Thoracic aorta (tissue), 2 donors: Measurements from ENCODE around the gene UBE2D2. TPM values are rescaled to one million over a fixed set of nuclear protein-coding genes. Genes with fewer than 3 reads are reported as not detected.
"Not testable (repeated sequence)": the region's sequence is repeated elsewhere in the genome, so short reads cannot be mapped to it uniquely, and the experiment has no call there.

Experiments used
- ATAC-seq: fragments of 150-250 bp; one replicate; pipeline ENCODE4 v1.8.0; 2017; ENCODE audit warnings: low read depth; ENCODE audit not compliant: insufficient number of reproducible peaks, low FRiP score
- DNase-seq: peaks from one replicate; pipeline ENCODE4 v3.0.0-alpha.2; 2020; ENCODE audit warnings: low spot score
- H3K27ac ChIP-seq, 2 donors: fragments of 200-600 bp; sonication (generic); 1 replicate in 1 of 2; 2 replicates in 1 of 2; pipeline ENCODE4 v1.5.1; 2016; ENCODE audit warnings: mild to moderate bottlenecking in 2 of 2, moderate library complexity in 2 of 2
- H3K27me3 ChIP-seq: fragments of 200-600 bp; sonication (generic); replicated peaks from 2 replicates; pipeline ENCODE4 v1.6.0; 2016; ENCODE audit warnings: mild to moderate bottlenecking; ENCODE audit not compliant: insufficient read depth
- H3K36me3 ChIP-seq: fragments of 200-600 bp; sonication (generic); one replicate; pipeline ENCODE4 v1.5.1; 2016
- H3K4me1 ChIP-seq, 2 donors: fragments of 200-600 bp; sonication (generic); 1 replicate in 1 of 2; 2 replicates in 1 of 2; pipeline versions ENCODE4 v1.5.1 to v1.6.0; 2016; ENCODE audit warnings: low read depth in 2 of 2, mild to moderate bottlenecking in 1 of 2; ENCODE audit not compliant: control insufficient read depth in 1 of 2
- H3K4me3 ChIP-seq: fragments of 200-600 bp; sonication (generic); 2 replicates; pipeline ENCODE4 v1.5.1; 2016; ENCODE audit warnings: mild to moderate bottlenecking
- H3K9me3 ChIP-seq: fragments of 200-600 bp; sonication (generic); 2 replicates; pipeline ENCODE4 v1.5.1; 2016
- CTCF ChIP-seq: fragments of 200-600 bp; sonication (generic); IDR thresholded peaks from one replicate; pipeline ENCODE4 v1.5.1; 2019; ENCODE audit warnings: antibody characterized with exemption
- total RNA-seq, 2 donors: library from RNA; depleted of rRNA; stranded (reverse); fragments of >200 nt; gene quantifications; one replicate each; pipeline versions ENCODE4 v1.1.0 to v1.2.3, GENCODE V29; 2016

The UBE2D2 gene
- total RNA-seq, 2 donors from 2014 or later, result 51.9 to 66.7 TPM

- not testable (repeated sequence) for DNase-seq, H3K27ac ChIP-seq, H3K36me3 ChIP-seq, H3K9me3 ChIP-seq, ATAC-seq, H3K4me1 ChIP-seq, H3K27me3 ChIP-seq, H3K4me3 ChIP-seq
Measured at GRCh38 chr5:139527896-139528467, 33.2 kb upstream of the UBE2D2 start.

GRCh38 chr5:139528695-139529094 lies 32.4 kb upstream of the UBE2D2 start:
- not testable (repeated sequence) for ATAC-seq, H3K9me3 ChIP-seq, H3K27ac ChIP-seq, H3K36me3 ChIP-seq, H3K4me1 ChIP-seq, DNase-seq, H3K27me3 ChIP-seq, H3K4me3 ChIP-seq

GRCh38 chr5:139530079-139530478 lies 31.1 kb upstream of the UBE2D2 start:
- H3K27me3 ChIP-seq, ATAC-seq, H3K4me3 ChIP-seq, H3K27ac ChIP-seq, DNase-seq, H3K36me3 ChIP-seq, H3K4me1 ChIP-seq, H3K9me3 ChIP-seq: not testable (repeated sequence)

GRCh38 chr5:139531772-139532169 lies 29.4 kb upstream of the UBE2D2 start:
- no peak overlapping the region for H3K4me3 ChIP-seq

GRCh38 chr5:139543423-139543991 lies 17.6 kb upstream of the UBE2D2 start:
- Histone ChIP-seq H3K9me3 (no peaks in the 10 kb centered on the region), H3K4me1 (peaks cover 0 to 9% of the 10 kb centered on the region in 2 donors), H3K27ac (no peak overlapping the region), H3K36me3 (no peaks in the 10 kb centered on the region), H3K27me3 (no peaks in the 10 kb centered on the region), H3K4me3 (peak overlapping the region; percentile 56)
- DNase-seq (no peak), ATAC-seq (no peak)
- no peak for TF ChIP-seq CTCF

More at GRCh38 chr5:139531772-139532169, 29.4 kb upstream of the UBE2D2 start:
- no peak for DNase-seq
- H3K9me3 ChIP-seq, result no peaks in the 10 kb centered on the region
- TF ChIP-seq CTCF, result no peak
- ATAC-seq, result no peak
- H3K36me3 ChIP-seq, result no peaks in the 10 kb centered on the region
- no peak overlapping the region for H3K27ac ChIP-seq
- no peaks in the 10 kb centered on the region for H3K27me3 ChIP-seq
- no peaks in the 10 kb centered on the region for H3K4me1 ChIP-seq

GRCh38 chr5:139546593-139546992 lies 14.5 kb upstream of the UBE2D2 start:
- not testable (repeated sequence) for H3K36me3 ChIP-seq, DNase-seq, ATAC-seq, H3K27ac ChIP-seq, H3K27me3 ChIP-seq, H3K4me1 ChIP-seq, H3K4me3 ChIP-seq, H3K9me3 ChIP-seq

- Histone ChIP-seq H3K9me3 (no peaks in the 10 kb centered on the region), H3K27me3 (no peaks in the 10 kb centered on the region), H3K4me3 (no peak overlapping the region), H3K27ac (no peak overlapping the region), H3K36me3 (no peaks in the 10 kb centered on the region), H3K4me1 (no peaks in the 10 kb centered on the region)
- TF ChIP-seq CTCF, result no peak
- DNase-seq (no peak), ATAC-seq (no peak)
Measured at GRCh38 chr5:139549162-139549894, 11.8 kb upstream of the UBE2D2 start.

- not testable (repeated sequence) for H3K4me3 ChIP-seq, H3K36me3 ChIP-seq, ATAC-seq, H3K9me3 ChIP-seq, H3K4me1 ChIP-seq, DNase-seq, H3K27me3 ChIP-seq, H3K27ac ChIP-seq
Measured at GRCh38 chr5:139550051-139550872, 10.9 kb upstream of the UBE2D2 start.
